Measurements from ENCODE around the gene SLC8A3. TPM values are rescaled to one million over a fixed set of nuclear protein-coding genes. Genes with fewer than 3 reads are reported as not detected.

SLC8A3 gene
- total RNA-seq, 1 experiment from 2014 or later: not detected

DNA sequence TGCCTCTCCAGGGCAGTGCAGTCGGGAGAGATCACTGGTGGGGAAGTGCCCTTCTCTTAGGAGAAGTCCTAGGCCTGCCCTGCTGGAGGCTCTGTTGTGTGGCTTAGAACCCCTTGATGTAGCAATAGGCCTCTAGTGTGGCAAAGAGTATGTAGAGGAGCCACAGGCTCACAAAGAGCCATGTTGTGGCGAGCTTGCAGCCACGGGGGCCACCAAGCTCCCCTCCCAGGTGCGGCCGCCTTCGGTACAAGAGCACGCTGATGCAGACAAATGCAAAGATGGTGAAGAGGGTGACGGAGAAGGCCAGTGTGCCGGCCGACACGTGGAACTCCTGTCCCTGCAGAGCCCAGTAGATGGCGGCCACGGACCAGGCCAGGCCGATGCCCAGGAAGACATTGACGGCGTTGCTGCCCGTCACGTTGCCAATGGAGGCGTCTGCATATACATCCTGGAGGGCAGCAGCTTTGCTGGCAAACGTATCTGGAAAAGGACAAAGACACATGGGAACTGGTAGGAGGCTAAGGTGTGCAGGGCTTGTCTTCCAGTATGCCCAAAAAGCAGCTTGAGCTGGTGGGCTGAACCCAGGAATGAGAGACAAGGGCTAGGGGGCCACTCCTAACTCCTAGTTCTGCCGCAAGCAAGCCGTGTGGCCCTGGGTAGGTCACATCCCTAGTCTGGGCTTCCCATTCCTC, 142.8 kb downstream of the SLC8A3 start (continued):
- TF ChIP-seq SIN3A (IDR thresholded peaks at IDR 0.05; ENCODE audit: low read depth) (no peak), ATF3 (IDR thresholded peaks at IDR 0.05) (no peak)

DNA sequence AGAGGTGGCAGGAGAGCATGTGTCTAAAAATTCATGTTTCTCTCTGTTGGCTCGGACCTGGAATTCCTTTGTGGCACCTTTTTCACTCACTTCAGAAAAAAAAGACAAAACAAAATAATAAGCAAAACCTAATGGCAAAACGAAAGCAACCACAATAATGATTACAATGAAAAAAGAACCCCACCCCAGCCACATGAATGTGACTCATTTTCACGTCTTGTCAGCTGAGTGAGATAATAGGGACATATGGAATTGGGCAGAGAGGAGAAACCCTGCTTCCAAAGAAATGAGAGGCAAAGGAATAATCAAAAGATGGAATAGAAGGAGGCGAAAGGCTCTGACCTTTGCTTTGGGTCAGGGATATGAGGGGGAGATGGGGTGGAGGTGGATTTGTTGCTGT, 143.4 kb downstream of the SLC8A3 start:
- H3K9ac ChIP-seq (ENCODE audit: low read length): no peak overlapping the region
- peaks cover 0 to 7% of the 10 kb centered on the region in 2 experiments; a peak in 1 of 4 replicates for H3K4me1 ChIP-seq (ENCODE audit: control insufficient read depth in 1 of 2, insufficient read depth in 2 of 2, low read length in 2 of 2)
- CTCF ChIA-PET: interaction anchor here (1.2 to 5.0 kb wide), 2 partner anchors 11 to 28 kb away, joined by 3 to 35 read pairs; no protein-coding TSS in a partner anchor
- H3K9me2 ChIP-seq (ENCODE audit: insufficient read depth): no peaks in the 10 kb centered on the region
- ATAC-seq: no peak
- H3K4me3 ChIP-seq (replicated peaks in 1 of 2; ENCODE audit: low read depth in 1 of 2, low read length in 2 of 2): no peak overlapping the region
- RAD21 ChIA-PET (ENCODE audit: low non-redundant PET in 1 of 2, low total read pairs in 2 of 2, uncharacterized antibody in 2 of 2, unreplicated experiment in 2 of 2): no interaction called here
- DNase-seq (ENCODE audit: low read depth, low spot score): no peak
- H3K4me2 ChIP-seq (ENCODE audit: low read length): no peak overlapping the region
- peaks cover 26% of the 10 kb centered on the region for H3K27me3 ChIP-seq (ENCODE audit: insufficient read depth, low read length)
- no peaks in the 10 kb centered on the region for H3K79me2 ChIP-seq (ENCODE audit: insufficient read depth, low read length)
- no peak overlapping the region for H2AFZ ChIP-seq (ENCODE audit: low read depth, low read length, poor library complexity, severe bottlenecking)
- no peak for TF ChIP-seq EZH2phosphoT487 (IDR thresholded peaks at IDR 0.05; ENCODE audit: borderline replicate concordance)
- POLR2A ChIA-PET: no interaction called here
- no peaks in the 10 kb centered on the region for H3K36me3 ChIP-seq (ENCODE audit: control insufficient read depth in 1 of 2, insufficient read depth in 2 of 2, low read length in 2 of 2)
- H3K27ac ChIP-seq (ENCODE audit: low read depth, low read length): no peak overlapping the region
- no peaks in the 10 kb centered on the region for H3K9me3 ChIP-seq (ENCODE audit: control insufficient read depth in 1 of 2, insufficient read depth in 1 of 2, low read depth in 1 of 2, low read length in 2 of 2)
- H4K20me1 ChIP-seq (ENCODE audit: insufficient read depth): no peaks in the 10 kb centered on the region
- intact Hi-C loops (cut with micrococcal nuclease): no loop called here
- BruUV-seq (replicated peaks): no TSS peak

DNA sequence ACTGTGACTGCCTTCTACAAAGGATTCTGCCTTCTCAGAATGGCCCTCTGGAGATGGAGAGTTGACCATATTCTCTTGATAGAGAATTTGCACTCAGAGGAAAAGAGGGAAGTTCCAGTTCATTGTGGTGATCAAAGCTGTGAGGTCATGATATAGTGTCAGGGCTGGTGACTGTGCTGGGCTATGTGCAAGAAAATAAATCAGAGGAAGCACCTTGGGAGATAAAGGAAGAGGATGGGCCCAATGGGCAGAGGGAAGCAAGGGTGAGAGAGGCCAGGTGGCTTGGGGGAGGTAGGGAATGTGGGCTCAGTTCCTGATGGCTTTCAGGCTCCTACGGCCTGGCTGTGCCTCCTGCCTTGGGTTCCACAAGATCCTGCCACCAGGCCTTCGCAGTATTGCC, 145.8 kb downstream of the SLC8A3 start:
- peaks cover 0 to 7% of the 10 kb centered on the region in 2 experiments; a peak in 1 of 4 replicates for H3K4me1 ChIP-seq (ENCODE audit: control insufficient read depth in 1 of 2, insufficient read depth in 2 of 2, low read length in 2 of 2)
- no peaks in the 10 kb centered on the region for H3K9me2 ChIP-seq (ENCODE audit: insufficient read depth)
- peaks cover 42% of the 10 kb centered on the region for H3K27me3 ChIP-seq (ENCODE audit: insufficient read depth, low read length)
- H3K9ac ChIP-seq (ENCODE audit: low read length): no peak overlapping the region
- H3K79me2 ChIP-seq (ENCODE audit: insufficient read depth, low read length): no peaks in the 10 kb centered on the region
- no peaks in the 10 kb centered on the region for H3K9me3 ChIP-seq (ENCODE audit: control insufficient read depth in 1 of 2, insufficient read depth in 1 of 2, low read depth in 1 of 2, low read length in 2 of 2)
- CTCF ChIA-PET: no interaction called here
- no peak overlapping the region for H3K4me2 ChIP-seq (ENCODE audit: low read length)
- RAD21 ChIA-PET (ENCODE audit: low non-redundant PET in 1 of 2, low total read pairs in 2 of 2, uncharacterized antibody in 2 of 2, unreplicated experiment in 2 of 2): no interaction called here
- no TSS peak for BruUV-seq (replicated peaks)
- no peak overlapping the region for H2AFZ ChIP-seq (ENCODE audit: low read depth, low read length, poor library complexity, severe bottlenecking)
- H3K27ac ChIP-seq (ENCODE audit: low read depth, low read length): no peak overlapping the region
- ATAC-seq (no peak), DNase-seq (ENCODE audit: low read depth, low spot score) (no peak)
- H3K4me3 ChIP-seq (replicated peaks in 1 of 2; ENCODE audit: low read depth in 1 of 2, low read length in 2 of 2): no peak overlapping the region
- no peaks in the 10 kb centered on the region for H3K36me3 ChIP-seq (ENCODE audit: control insufficient read depth in 1 of 2, insufficient read depth in 2 of 2, low read length in 2 of 2)
- H4K20me1 ChIP-seq (ENCODE audit: insufficient read depth): no peaks in the 10 kb centered on the region
- intact Hi-C loops (cut with micrococcal nuclease): no loop called here
- POLR2A ChIA-PET: no interaction called here
- no peak for TF ChIP-seq SP1 (IDR thresholded peaks at IDR 0.05; ENCODE audit: low read depth)
- TF ChIP-seq EZH2phosphoT487 (IDR thresholded peaks at IDR 0.05; ENCODE audit: borderline replicate concordance): no peak
